ENCODE results near the gene SHISAL2A. TPM values are rescaled to one million over a fixed set of nuclear protein-coding genes. Genes with fewer than 3 reads are reported as not detected.

The SHISAL2A gene
- polyA plus RNA-seq, 3 donors, result 0.03 to 0.28 TPM; not detected in 1

DNA sequence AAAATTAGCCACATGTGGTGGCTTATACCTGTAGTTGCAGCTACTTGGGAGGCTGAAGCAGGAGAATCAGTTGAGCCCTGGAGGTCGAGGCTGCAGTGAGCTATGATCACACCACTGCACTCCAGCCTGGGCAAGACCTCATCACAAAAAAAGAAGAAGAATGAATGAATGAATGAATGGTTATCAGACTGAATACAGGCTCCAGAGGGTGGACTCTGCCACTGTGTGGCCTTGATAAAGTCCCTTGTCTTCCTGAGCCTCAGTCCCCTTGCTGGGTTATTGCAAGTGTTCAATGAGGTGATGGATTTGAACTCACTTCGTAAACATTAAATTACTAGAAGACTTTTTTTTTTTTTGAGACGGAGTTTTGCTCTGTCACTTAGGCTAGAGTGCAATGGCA lies 24.7 kb downstream of the SHISAL2A start:
- H3K27ac Mint-ChIP-seq, result no peak overlapping the region
- Histone ChIP-seq H4K20me1 (ENCODE audit: insufficient read depth, low read length) (no peaks in the 10 kb centered on the region), H3K27me3 (ENCODE audit: control insufficient read depth in 2 of 2, insufficient read depth in 2 of 2, low read length in 2 of 2) (no peaks in the 10 kb centered on the region), H3K9ac (ENCODE audit: insufficient read depth, low read length, poor library complexity, severe bottlenecking) (no peak overlapping the region), H3K4me2 (replicated peaks; ENCODE audit: extremely low read depth, low read length, poor library complexity, severe bottlenecking) (no peak overlapping the region), H3K4me3 (replicated peaks in 1 of 3; ENCODE audit: low read depth in 2 of 3, low read length in 3 of 3) (no peak overlapping the region), H3K4me1 (ENCODE audit: control insufficient read depth in 1 of 2, insufficient read depth in 2 of 2, low read length in 2 of 2) (no peaks in the 10 kb centered on the region), H3K27ac (ENCODE audit: low read depth in 1 of 2, low read length in 2 of 2) (no peak overlapping the region), H3K9me3 (replicated peaks in 1 of 2; ENCODE audit: control insufficient read depth in 1 of 2, insufficient read depth in 1 of 2, low read length in 2 of 2) (no peaks in the 10 kb centered on the region), H2AFZ (ENCODE audit: insufficient read depth, low read depth, low read length, poor library complexity, severe bottlenecking) (no peak overlapping the region), H3K79me2 (ENCODE audit: insufficient read depth, low read length) (no peaks in the 10 kb centered on the region), H3K36me3 (replicated peaks in 1 of 2; ENCODE audit: control insufficient read depth in 1 of 2, insufficient read depth in 2 of 2, low read length in 2 of 2) (no peaks in the 10 kb centered on the region)
- H3K36me3 Mint-ChIP-seq, result peaks cover 0 to 3% of the 10 kb centered on the region in 2 donors
- no peak overlapping the region for H3K4me3 Mint-ChIP-seq
- peaks cover 11% of the 10 kb centered on the region for H3K4me1 Mint-ChIP-seq
- WGBS (ENCODE audit: insufficient coverage), result no CpG with 5 or more reads among the region's 3 CpGs
- H3K9me3 Mint-ChIP-seq, result peaks cover 0 to 3% (median 0%) of the 10 kb centered on the region in 7 donors
- DNase-seq, result no peak
- intact Hi-C loops (cut with micrococcal nuclease), result no loop called here
- TF ChIP-seq CTCF (IDR thresholded peaks at IDR 0.05), result no peak
- no peaks in the 10 kb centered on the region for H3K27me3 Mint-ChIP-seq (ENCODE audit: low read depth in 3 of 3)

- TF ChIP-seq CTCF (IDR thresholded peaks at IDR 0.05), result no peak
- no peak overlapping the region for H3K4me3 ChIP-seq (replicated peaks in 1 of 3; ENCODE audit: low read depth in 2 of 3, low read length in 3 of 3)
- Mint-ChIP-seq H3K27ac (no peak overlapping the region), H3K4me3 (no peak overlapping the region), H3K36me3 (peaks cover 0 to 3% of the 10 kb centered on the region in 2 donors), H3K4me1 (peaks cover 9% of the 10 kb centered on the region), H3K9me3 (peaks cover 0 to under 1% (median 0%) of the 10 kb centered on the region in 7 donors), H3K27me3 (ENCODE audit: low read depth in 3 of 3) (peaks cover 0 to 6% (median 2%) of the 10 kb centered on the region in 3 donors)
- H3K4me1 ChIP-seq (ENCODE audit: control insufficient read depth in 1 of 2, insufficient read depth in 2 of 2, low read length in 2 of 2), result no peaks in the 10 kb centered on the region
- no peak overlapping the region for H3K4me2 ChIP-seq (replicated peaks; ENCODE audit: extremely low read depth, low read length, poor library complexity, severe bottlenecking)
- no peaks in the 10 kb centered on the region for H3K79me2 ChIP-seq (ENCODE audit: insufficient read depth, low read length)
- no peaks in the 10 kb centered on the region for H3K27me3 ChIP-seq (ENCODE audit: control insufficient read depth in 2 of 2, insufficient read depth in 2 of 2, low read length in 2 of 2)
- H2AFZ ChIP-seq (ENCODE audit: insufficient read depth, low read depth, low read length, poor library complexity, severe bottlenecking), result no peak overlapping the region
- no peaks in the 10 kb centered on the region for H4K20me1 ChIP-seq (ENCODE audit: insufficient read depth, low read length)
- peak in 1 of 3 donors; percentile 23 for DNase-seq
- H3K9me3 ChIP-seq (replicated peaks in 1 of 2; ENCODE audit: control insufficient read depth in 1 of 2, insufficient read depth in 1 of 2, low read length in 2 of 2), result no peaks in the 10 kb centered on the region
- intact Hi-C loops (cut with micrococcal nuclease), result no loop called here
- no peak overlapping the region for H3K27ac ChIP-seq (ENCODE audit: low read depth in 1 of 2, low read length in 2 of 2)
- 100% methylated on average over 1 of the region's 1 CpG for WGBS (ENCODE audit: insufficient coverage)
- H3K9ac ChIP-seq (ENCODE audit: insufficient read depth, low read length, poor library complexity, severe bottlenecking), result no peak overlapping the region
- no peaks in the 10 kb centered on the region for H3K36me3 ChIP-seq (replicated peaks in 1 of 2; ENCODE audit: control insufficient read depth in 1 of 2, insufficient read depth in 2 of 2, low read length in 2 of 2)
Measured at GRCh38 chr1:52658795-52659194, 25.8 kb downstream of the SHISAL2A start.

All from CD14-positive monocyte (primary cell).